ENCODE data around the gene HNF1B.

- no peak for TF ChIP-seq POLR2AphosphoS5 (IDR thresholded peaks at IDR 0.05; ENCODE audit: low read depth, low read length)
- TF ChIP-seq POLR2A (IDR thresholded peaks at IDR 0.05; ENCODE audit: low read depth, low read length), result no peak
- TF ChIP-seq TAF1 (IDR thresholded peaks at IDR 0.05; ENCODE audit: borderline replicate concordance, low read depth, low read length), result no peak
Observed at GRCh38 chr17:37762666-37763065, 17.8 kb upstream of the HNF1B start.

Data from GM12892 (cell line).